ENCODE results near the gene CCDC136.

CCDC136 gene

GRCh38 chr7:128804484-128804883 lies 12.7 kb downstream of the CCDC136 start:
- in situ Hi-C loops (cut with MboI; ENCODE audit: low sequenced_read_pairs) = no loop called here

- in situ Hi-C loops (cut with MboI; ENCODE audit: low sequenced_read_pairs) = no loop called here
Observed at GRCh38 chr7:128805225-128805624, 13.5 kb downstream of the CCDC136 start.

- in situ Hi-C loops (cut with MboI; ENCODE audit: low sequenced_read_pairs) = no loop called here
Observed at GRCh38 chr7:128807191-128807590, 15.4 kb downstream of the CCDC136 start.

- in situ Hi-C loops (cut with MboI; ENCODE audit: low sequenced_read_pairs) = no loop called here
Observed at GRCh38 chr7:128809363-128809762, 17.6 kb downstream of the CCDC136 start.

GRCh38 chr7:128810473-128810872 lies 18.7 kb downstream of the CCDC136 start:
- in situ Hi-C loops (cut with MboI; ENCODE audit: low sequenced_read_pairs) = no loop called here

- in situ Hi-C loops (cut with MboI; ENCODE audit: low sequenced_read_pairs) = no loop called here
Observed at GRCh38 chr7:128810997-128811396, 19.2 kb downstream of the CCDC136 start.

GRCh38 chr7:128811631-128812430 lies 20.1 kb downstream of the CCDC136 start:
- in situ Hi-C loops (cut with MboI; ENCODE audit: low sequenced_read_pairs) = no loop called here

- in situ Hi-C loops (cut with MboI; ENCODE audit: low sequenced_read_pairs) = no loop called here
Observed at GRCh38 chr7:128812514-128813168, 20.9 kb downstream of the CCDC136 start.

GRCh38 chr7:128814499-128814898 lies 22.7 kb downstream of the CCDC136 start:
- in situ Hi-C loops (cut with MboI; ENCODE audit: low sequenced_read_pairs) = no loop called here

GRCh38 chr7:128815289-128815942 lies 23.6 kb downstream of the CCDC136 start:
- in situ Hi-C loops (cut with MboI; ENCODE audit: low sequenced_read_pairs) = no loop called here

- in situ Hi-C loops (cut with MboI; ENCODE audit: low sequenced_read_pairs) = no loop called here
Observed at GRCh38 chr7:128818694-128819093, 26.9 kb downstream of the CCDC136 start.

GRCh38 chr7:128821724-128822123 lies 30.0 kb downstream of the CCDC136 start:
- in situ Hi-C loops (cut with MboI; ENCODE audit: low sequenced_read_pairs) = no loop called here

- in situ Hi-C loops (cut with MboI; ENCODE audit: low sequenced_read_pairs) = no loop called here
Observed at GRCh38 chr7:128826512-128826911, 34.7 kb downstream of the CCDC136 start.

- in situ Hi-C loops (cut with MboI; ENCODE audit: low sequenced_read_pairs) = no loop called here
Observed at GRCh38 chr7:128826916-128827247, 35.1 kb downstream of the CCDC136 start.

- in situ Hi-C loops (cut with MboI; ENCODE audit: low sequenced_read_pairs) = no loop called here
Observed at GRCh38 chr7:128827248-128827958, 35.6 kb downstream of the CCDC136 start.

- in situ Hi-C loops (cut with MboI; ENCODE audit: low sequenced_read_pairs) = no loop called here
Observed at GRCh38 chr7:128827971-128828711, 36.4 kb downstream of the CCDC136 start.

- in situ Hi-C loops (cut with MboI; ENCODE audit: low sequenced_read_pairs) = no loop called here
Observed at GRCh38 chr7:128829391-128830166, 37.8 kb downstream of the CCDC136 start.

GRCh38 chr7:128830231-128831177 lies 38.7 kb downstream of the CCDC136 start, which contains the start of gene FLNC:
FLNC (plus strand) TSS chr7:128830406; CDS start chr7:128830638, 232 bp downstream.
- in situ Hi-C loops (cut with MboI; ENCODE audit: low sequenced_read_pairs) = no loop called here

Measured in HL-60/S4 (cell line).